Pulmonary artery endothelial cell (primary cell): ENCODE measurements around the gene COPZ2. TPM values are rescaled to one million over a fixed set of nuclear protein-coding genes. Genes with fewer than 3 reads are reported as not detected.

ENCODE experiments used
- DNase-seq: peaks from one replicate; pipeline ENCODE4 v3.0.0-alpha.2; 2011; ENCODE audit warnings: low read depth, low spot score
- total RNA-seq: library from RNA; depleted of rRNA; stranded (reverse); fragments of >200 nt; gene quantifications from 2 replicates; pipeline ENCODE4 v1.2.3, GENCODE V29; 2014

Gene COPZ2
- total RNA-seq, 1 donor from 2014 or later, result 7.4 TPM

DNA sequence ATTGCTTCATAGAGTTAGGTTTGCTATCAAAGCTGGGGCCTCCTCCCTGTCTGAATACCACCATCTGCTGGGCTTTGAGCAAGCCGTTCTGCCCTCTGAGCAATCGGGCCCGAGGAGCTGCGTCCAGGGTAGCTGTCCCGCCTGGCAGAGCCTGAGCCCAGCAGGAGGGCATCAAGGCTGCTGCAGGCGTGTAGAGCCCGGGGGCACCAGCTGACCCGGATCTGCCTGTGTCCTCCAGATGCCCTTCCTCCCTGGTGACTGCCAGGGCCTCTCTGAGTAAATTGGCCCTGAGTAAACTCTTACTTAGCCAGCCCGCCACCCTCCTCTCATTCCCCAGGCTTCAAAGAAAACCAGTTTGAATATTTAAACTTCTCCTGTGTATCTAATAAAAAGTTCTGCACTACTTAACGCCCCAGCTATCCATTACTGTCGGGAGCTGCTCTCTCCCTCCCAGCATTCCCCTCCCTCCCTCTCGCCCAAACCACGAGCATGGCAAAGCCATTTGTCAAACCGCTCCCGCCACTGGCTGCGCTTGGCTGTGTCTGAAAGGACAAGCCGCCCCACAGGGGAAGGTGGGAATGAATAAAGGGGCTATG is 50.3 kb downstream of the COPZ2 start:
- no peak for DNase-seq

DNA sequence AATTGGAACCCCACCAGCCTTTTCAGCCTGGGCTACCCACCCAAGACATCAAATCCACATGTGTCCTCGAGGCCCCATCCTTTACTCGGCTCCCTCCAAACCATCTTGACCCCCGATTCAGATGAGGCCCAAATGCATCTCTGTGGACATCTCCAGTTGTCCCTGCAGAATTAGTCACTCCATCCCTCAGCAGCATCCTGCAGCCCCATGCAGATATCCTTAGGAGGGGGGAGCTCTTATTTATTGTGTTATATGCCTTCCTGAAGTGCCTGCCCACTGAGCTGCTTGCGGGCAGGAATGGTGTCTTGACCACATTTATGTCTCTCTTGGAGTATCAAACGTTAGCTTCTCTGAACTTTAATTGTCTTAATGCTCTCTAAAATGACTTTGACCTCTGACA is 51.1 kb downstream of the COPZ2 start:
- no peak for DNase-seq

DNA sequence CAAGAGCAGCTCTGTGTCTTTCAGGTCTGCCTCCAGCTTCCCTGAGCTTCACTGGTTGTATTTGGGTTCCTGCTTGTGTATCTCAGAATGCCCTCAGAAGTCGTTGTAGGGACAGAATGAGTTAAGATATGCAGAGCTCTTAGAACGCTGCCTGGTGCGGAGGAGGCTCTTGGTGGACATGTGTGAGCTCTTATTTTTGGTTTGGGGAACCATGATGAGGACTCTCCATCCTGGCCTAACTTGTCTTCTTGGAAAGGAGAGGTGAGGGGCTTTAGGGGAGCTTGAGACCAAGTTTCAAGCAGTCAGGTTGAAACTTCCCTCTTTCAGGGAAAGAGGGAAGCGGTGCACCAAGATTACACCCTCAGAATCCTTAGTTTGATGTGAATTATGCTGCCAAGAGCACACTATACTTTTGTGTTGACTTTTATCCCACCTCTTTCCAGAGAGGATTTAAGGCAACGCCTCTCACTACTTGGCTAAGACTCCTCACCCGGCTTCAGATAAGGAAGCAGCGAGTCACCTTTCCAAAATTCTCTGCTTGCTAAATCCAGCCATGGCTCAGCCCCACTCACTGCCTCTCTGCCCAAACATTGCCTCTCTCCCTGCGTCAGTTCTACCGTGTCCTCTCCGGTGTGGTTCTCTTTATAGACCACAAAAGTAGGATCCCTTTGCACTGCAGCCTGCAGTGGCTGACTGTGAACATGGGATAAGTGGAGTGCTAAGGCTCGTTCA is 53.9 kb downstream of the COPZ2 start:
- DNase-seq, result no peak

DNA sequence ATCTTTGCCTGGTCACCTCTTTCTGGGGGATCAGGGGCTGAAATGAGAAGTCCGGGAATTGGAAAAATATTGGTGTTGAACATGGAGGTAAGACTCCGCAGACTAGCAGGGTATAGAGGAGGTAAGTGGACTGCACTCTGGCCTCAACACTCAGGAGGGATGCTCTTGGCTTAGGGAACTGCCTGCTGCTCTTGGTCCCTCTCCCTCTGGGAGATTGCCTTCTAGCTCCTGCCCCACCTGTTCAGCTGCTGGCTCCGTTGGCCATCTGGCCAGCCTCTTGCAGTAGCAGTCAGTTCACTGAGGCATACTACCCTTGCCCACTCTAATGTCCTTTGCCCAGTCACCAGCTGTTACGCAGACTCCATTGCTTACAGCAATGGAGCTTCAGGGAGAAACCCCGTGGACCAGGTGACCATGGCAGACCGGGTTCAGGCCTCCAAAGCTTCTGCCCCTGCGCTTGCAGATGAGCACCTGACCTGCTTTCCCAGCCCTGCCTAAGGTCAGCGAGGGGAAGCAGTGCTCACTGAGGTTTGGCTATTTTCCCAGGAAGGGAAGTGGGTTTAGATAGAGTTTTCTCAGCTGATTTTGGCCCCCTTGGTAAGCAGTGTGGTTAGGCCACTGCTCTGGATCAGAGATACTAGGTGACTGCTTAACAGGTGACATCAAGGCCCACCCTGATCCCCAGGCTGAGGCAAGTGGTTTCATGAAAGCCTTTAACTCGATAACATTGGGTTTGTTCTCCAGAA is 54.8 kb downstream of the COPZ2 start:
- no peak for DNase-seq

DNA sequence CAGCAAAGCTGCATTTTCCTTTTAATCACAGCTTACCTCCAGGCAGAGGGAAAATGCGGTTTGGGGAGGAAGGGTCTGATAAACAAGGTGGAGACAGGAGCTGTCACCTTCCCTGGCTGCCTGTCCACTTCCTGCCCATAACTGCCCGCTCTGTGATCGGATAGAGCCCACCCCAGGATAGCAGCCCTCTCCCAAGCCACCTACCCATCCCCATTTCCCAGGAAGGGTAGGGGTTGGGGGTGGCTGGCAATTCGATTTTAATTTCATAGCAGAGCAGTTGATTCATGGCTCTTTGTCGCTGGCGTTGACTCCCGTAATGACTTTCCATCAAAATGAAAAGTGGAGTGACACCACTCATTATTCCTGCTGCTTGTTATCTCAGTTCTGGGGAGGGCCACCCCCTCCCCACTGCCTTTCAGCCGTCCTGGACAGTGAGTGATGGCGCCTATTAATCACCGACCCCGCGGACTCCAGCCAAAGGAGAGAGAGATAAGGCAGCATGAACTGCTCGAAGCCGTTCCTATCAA is 55.4 kb downstream of the COPZ2 start:
- DNase-seq, result no peak

DNA sequence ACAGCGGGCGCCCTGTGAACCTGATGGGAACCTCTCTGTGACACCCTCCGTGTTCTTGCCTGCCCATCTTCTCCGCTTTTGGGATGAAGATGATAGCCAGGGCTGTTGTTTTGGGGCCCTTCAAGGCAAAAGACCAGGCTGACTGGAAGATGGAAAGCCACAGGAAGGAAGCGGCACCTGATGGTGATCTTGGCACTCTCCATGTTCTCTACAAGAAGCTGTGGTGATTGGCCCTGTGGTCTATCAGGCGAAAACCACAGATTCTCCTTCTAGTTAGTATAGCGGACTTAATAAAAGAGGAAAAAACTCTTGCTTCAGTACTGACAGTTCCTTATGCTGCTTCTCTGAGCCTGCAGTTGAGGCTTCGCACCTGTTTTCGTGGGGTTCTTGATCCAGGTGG is 56.1 kb downstream of the COPZ2 start:
- no peak for DNase-seq

DNA sequence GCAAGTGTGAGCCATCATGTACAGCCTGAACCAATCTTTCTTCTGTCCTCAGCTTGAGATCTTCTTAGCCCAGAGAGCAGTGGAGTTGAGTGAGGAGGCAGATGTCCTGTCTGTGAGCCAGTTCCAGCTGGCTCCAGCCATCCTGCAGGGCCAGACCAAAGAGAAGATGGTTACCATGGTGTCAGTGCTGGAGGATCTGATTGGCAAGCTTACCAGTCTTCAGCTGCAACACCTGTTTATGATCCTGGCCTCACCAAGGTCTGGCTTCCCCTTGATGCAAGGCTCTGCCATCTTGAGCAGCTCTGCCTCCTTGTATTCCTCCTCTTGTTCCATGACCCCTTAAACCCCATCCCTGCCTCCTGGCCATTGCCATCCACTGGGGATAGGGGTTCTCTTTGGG is 57.1 kb downstream of the COPZ2 start:
- no peak for DNase-seq

DNA sequence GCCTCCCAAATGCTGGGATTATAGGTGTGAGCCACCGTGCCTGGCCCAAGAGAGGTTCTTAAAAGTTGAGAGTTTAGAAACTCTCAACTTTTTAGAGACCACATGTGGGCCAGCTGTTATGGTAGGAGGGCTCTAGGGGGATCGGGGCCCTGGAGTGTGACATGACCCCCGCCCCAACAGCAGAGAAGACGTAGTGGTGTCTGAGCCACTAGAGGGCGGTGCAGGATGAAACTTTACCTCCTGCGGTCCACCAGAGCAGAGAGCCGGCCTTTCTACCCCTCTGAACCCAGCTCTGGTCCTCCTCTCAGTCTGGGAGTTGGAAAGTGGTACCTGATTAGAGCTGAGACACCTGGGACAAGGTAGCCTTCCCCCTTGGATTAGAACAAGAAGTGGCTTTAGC is 59.3 kb downstream of the COPZ2 start:
- DNase-seq, result peak; percentile 10

Other genes with a start within 250 kb of the COPZ2 start
- 9.0 and 13.2 TPM in 2 replicates for gene OSBPL7, start 216.0 kb downstream of the COPZ2 start, total RNA-seq
- gene MRPL10, start 206.3 kb downstream of the COPZ2 start, total RNA-seq, result 23.9 and 29.6 TPM in 2 replicates
- gene LRRC46, start 206.1 kb downstream of the COPZ2 start, total RNA-seq, result not detected in 2 replicates
- 28.8 and 46.4 TPM in 2 replicates for gene SCRN2, start 196.5 kb downstream of the COPZ2 start, total RNA-seq
- 0.92 and 1.3 TPM in 2 replicates for gene SP6, start 186.6 kb downstream of the COPZ2 start, total RNA-seq
- gene SP2, start 141.6 kb downstream of the COPZ2 start, total RNA-seq, result 1.3 and 1.4 TPM in 2 replicates
- gene PNPO, start 96.2 kb downstream of the COPZ2 start, total RNA-seq, result 21.1 and 35.4 TPM in 2 replicates
- not detected in 2 replicates for gene PRR15L, start 79.9 kb downstream of the COPZ2 start, total RNA-seq
- 68.2 and 75.8 TPM in 2 replicates for gene CDK5RAP3, start 66.7 kb downstream of the COPZ2 start, total RNA-seq
- 105 and 121 TPM in 2 replicates for gene NFE2L1, start 10.6 kb upstream of the COPZ2 start, total RNA-seq
- 57.9 and 74.0 TPM in 2 replicates for gene CBX1, start 63.7 kb upstream of the COPZ2 start, total RNA-seq
- gene SNX11, start 70.0 kb upstream of the COPZ2 start, total RNA-seq, result 15.2 and 15.7 TPM in 2 replicates